ENCODE data around the gene LY6G6D. TPM values are rescaled to one million over a fixed set of nuclear protein-coding genes. Genes with fewer than 3 reads are reported as not detected.
A peak's percentile ranks its signal among the peaks of the same experiment; 100 is the strongest.

The LY6G6D gene
- total and polyA plus RNA-seq, 4 donors, result not detected

GRCh38 chr6:31728767-31729514, 13.8 kb downstream of the LY6G6D start, which contains the start of gene DDAH2:
Gene DDAH2, minus strand, starts transcription at chr6:31729299. Its CDS starts 138 bp downstream, at chr6:31729161.
- peaks cover 3 to 25% (median 12%) of the 10 kb centered on the region in 4 donors for H3K4me1 ChIP-seq (ENCODE audit: control insufficient read depth in 4 of 4, insufficient read depth in 4 of 4, low read length in 3 of 4)
- peak within 1 kb of the TSS; percentile 37 to 62 for H3K9ac ChIP-seq (ENCODE audit: low read depth in 1 of 2, low read length in 2 of 2)
- H3K27me3 ChIP-seq (ENCODE audit: control insufficient read depth in 4 of 4, insufficient read depth in 4 of 4, low read length in 3 of 4), result no peaks in the 10 kb centered on the region
- no peaks in the 10 kb centered on the region for H3K9me3 ChIP-seq (ENCODE audit: control insufficient read depth in 4 of 4, low read length in 3 of 4)
- H3K4me3 ChIP-seq (ENCODE audit: low read depth in 1 of 3, low read length in 3 of 3), result peak within 1 kb of the TSS; percentile 73 to 77 (median 73)
- 34% methylated on average over 36 of the region's 36 CpGs for WGBS
- H3K36me3 ChIP-seq (ENCODE audit: control insufficient read depth in 4 of 4, insufficient read depth in 3 of 4, low read depth in 1 of 4, low read length in 3 of 4), result peaks cover 6 to 31% (median 19%) of the 10 kb centered on the region in 4 donors
- H3K27ac ChIP-seq (ENCODE audit: low read depth in 1 of 2, low read length in 2 of 2), result peak within 1 kb of the TSS; percentile 91 to 92
- DNase-seq (ENCODE audit: low spot score), result no peak
- TF ChIP-seq ZBTB33 (IDR thresholded peaks at IDR 0.05) (no peak), TAF1 (conservative IDR thresholded peaks at IDR 0.05) (no peak), YY1 (IDR thresholded peaks at IDR 0.05) (no peak), RAD21 (IDR thresholded peaks at IDR 0.05) (no peak), HNF4G (IDR thresholded peaks at IDR 0.05) (no peak), FOXA2 (IDR thresholded peaks at IDR 0.05) (no peak), HNF4A (conservative IDR thresholded peaks at IDR 0.05) (no peak), CTCF (IDR thresholded peaks at IDR 0.05; ENCODE audit: low read depth, low read length, missing input control) (no peak), RXRA (IDR thresholded peaks at IDR 0.05) (no peak), NR2F2 (IDR thresholded peaks at IDR 0.05) (no peak), SP1 (IDR thresholded peaks at IDR 0.05) (no peak), GABPA (IDR thresholded peaks at IDR 0.05 in 1 of 2, conservative IDR thresholded peaks at IDR 0.05 in 1 of 2) (no peak), ATF3 (IDR thresholded peaks at IDR 0.05) (no peak), REST (IDR thresholded peaks at IDR 0.05) (no peak), JUND (IDR thresholded peaks at IDR 0.05) (no peak), FOXA1 (IDR thresholded peaks at IDR 0.05) (no peak), EGR1 (IDR thresholded peaks at IDR 0.05; ENCODE audit: low read depth in 2 of 2) (no peak), MAX (IDR thresholded peaks at IDR 0.05) (no peak)
